Neural crest cell (in vitro differentiated cells): ENCODE results near the gene GLRX. TPM values are rescaled to one million over a fixed set of nuclear protein-coding genes. Genes with fewer than 3 reads are reported as not detected.
"Not testable (repeated sequence)": the region's sequence is repeated elsewhere in the genome, so short reads cannot be mapped to it uniquely, and the experiment has no call there.

Experiments
- DNase-seq: peaks from one replicate; pipeline ENCODE4 v3.0.0; 2021; ENCODE audit warnings: low read depth, mixed read lengths, low spot score
- H3K27ac Mint-ChIP-seq: one replicate; pipeline ENCODE4 v1.8.0; 2021; ENCODE audit warnings: mild to moderate bottlenecking, mixed read lengths; ENCODE audit not compliant: unreplicated experiment
- H3K27me3 Mint-ChIP-seq: 2 replicates; pipeline ENCODE4 v1.8.0; 2021; ENCODE audit warnings: low read depth, mild to moderate bottlenecking, mixed read lengths
- H3K36me3 Mint-ChIP-seq: 2 replicates; pipeline ENCODE4 v1.8.0; 2021; ENCODE audit warnings: low read depth, mild to moderate bottlenecking, mixed read lengths
- H3K4me1 Mint-ChIP-seq: 2 replicates; pipeline ENCODE4 v1.8.0; 2021; ENCODE audit warnings: mixed read lengths
- H3K4me3 Mint-ChIP-seq: one replicate; pipeline ENCODE4 v1.8.0; 2021; ENCODE audit warnings: mild to moderate bottlenecking, mixed read lengths
- H3K9me3 Mint-ChIP-seq: 2 replicates; pipeline ENCODE4 v1.8.0; 2021; ENCODE audit warnings: mixed read lengths
- long read RNA-seq: library from polyadenylated mRNA; unstranded; transcript quantifications from one replicate; pipeline ENCODE4 v2.0.0, GENCODE V29; 2020
- total RNA-seq: library from RNA; stranded (reverse); gene quantifications from 2 replicates; pipeline ENCODE4 v1.2.1, GENCODE V29; 2021
- TF ChIP-seq, protein P1 (sequence below): fragments of 200-600 bp; sonication (generic); conservative IDR thresholded peaks from 2 replicates; pipeline ENCODE4 v1.5.0; 2021; ENCODE audit warnings: antibody characterized with exemption, mild to moderate bottlenecking

The GLRX gene, protein sequence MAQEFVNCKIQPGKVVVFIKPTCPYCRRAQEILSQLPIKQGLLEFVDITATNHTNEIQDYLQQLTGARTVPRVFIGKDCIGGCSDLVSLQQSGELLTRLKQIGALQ
- total RNA-seq: 10.3 and 10.4 TPM in 2 replicates
- long read RNA-seq, transcript GLRX-201 (3 exons, 1,211 nt): major isoform, 7 of 9 reads
- long read RNA-seq, partial matches to known transcripts: 0 of 9 reads
- long read RNA-seq, other reads (novel, unspliced or antisense): 2 of 9 reads

DNA sequence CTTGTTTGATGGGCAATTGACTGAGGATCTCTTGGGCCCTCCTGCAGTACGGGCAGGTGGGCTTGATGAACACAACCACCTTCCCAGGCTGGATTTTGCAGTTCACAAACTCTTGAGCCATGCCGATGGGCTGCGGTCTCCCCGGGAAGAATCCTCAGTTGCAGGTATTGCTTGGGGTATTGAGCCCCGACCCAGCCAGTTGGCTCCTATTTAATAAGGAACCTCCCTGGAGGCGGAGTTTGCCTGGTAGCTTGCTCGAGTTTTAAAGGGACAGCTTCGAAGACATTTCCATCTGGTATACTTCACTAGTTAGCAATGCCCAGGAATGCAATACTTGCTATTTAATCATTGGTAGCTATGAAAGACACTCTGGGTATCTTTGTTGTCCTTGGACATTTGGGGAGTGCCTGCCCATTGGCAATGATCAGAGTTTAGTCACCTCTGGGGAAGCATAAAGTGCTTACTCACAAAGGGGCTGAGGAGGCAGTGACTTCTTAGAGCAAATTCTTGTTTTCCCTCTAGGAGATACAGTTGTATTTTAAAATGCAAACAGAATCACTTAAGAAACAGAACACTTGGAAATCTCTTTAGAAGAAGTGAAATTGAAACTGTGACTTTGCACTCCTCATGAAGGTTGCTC is at the start of gene GLRX:
GLRX (minus strand) TSS at position 185 of the 640 bp plus-strand sequence; CDS start at position 121, 64 bp downstream.
- DNase-seq: peak; percentile 38
- Mint-ChIP-seq H3K27ac (peak within 1 kb of the TSS; percentile 44), H3K4me1 (peaks cover 40% of the 10 kb centered on the region), H3K36me3 (no peaks in the 10 kb centered on the region), H3K27me3 (no peaks in the 10 kb centered on the region), H3K4me3 (peak within 1 kb of the TSS; percentile 95), H3K9me3 (no peaks in the 10 kb centered on the region)
- TF ChIP-seq, protein P1, sequence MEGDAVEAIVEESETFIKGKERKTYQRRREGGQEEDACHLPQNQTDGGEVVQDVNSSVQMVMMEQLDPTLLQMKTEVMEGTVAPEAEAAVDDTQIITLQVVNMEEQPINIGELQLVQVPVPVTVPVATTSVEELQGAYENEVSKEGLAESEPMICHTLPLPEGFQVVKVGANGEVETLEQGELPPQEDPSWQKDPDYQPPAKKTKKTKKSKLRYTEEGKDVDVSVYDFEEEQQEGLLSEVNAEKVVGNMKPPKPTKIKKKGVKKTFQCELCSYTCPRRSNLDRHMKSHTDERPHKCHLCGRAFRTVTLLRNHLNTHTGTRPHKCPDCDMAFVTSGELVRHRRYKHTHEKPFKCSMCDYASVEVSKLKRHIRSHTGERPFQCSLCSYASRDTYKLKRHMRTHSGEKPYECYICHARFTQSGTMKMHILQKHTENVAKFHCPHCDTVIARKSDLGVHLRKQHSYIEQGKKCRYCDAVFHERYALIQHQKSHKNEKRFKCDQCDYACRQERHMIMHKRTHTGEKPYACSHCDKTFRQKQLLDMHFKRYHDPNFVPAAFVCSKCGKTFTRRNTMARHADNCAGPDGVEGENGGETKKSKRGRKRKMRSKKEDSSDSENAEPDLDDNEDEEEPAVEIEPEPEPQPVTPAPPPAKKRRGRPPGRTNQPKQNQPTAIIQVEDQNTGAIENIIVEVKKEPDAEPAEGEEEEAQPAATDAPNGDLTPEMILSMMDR: no peak

DNA sequence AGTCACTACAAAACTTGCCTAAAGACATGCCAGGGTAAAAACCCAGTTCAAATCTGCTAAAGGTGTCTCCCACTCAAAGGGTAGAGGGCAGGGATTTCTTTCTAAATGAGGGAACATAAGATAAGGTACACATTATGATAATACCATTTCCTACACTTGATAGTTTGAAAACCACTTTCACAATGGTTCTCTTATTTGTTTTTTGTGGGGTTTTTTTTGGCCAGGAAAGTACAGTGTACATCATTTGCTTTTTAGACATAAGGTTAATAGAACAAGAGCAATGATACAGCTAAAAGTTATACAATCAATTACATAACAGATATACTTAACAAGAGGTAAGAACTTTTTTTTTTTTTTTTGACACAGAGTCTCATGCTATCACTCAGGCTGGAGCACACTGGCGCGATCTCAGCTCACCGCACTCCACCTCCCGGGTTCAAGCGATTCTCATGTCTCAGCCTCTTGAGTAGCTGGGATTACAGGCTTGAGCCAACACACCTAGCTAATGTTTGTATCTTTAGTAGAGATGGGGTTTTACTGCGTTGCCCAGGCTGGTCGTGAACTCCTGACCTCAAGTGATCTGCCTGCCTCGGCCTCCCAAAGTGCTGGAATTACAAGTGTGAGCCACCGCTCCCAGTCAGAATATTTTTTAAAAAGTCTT is 48.8 kb upstream of the GLRX start:
- H3K4me3 Mint-ChIP-seq: no peak overlapping the region
- H3K9me3 Mint-ChIP-seq: peaks cover 2% of the 10 kb centered on the region
- H3K4me1 Mint-ChIP-seq: peaks cover 6% of the 10 kb centered on the region
- H3K27ac Mint-ChIP-seq: no peak overlapping the region
- no peaks in the 10 kb centered on the region for H3K36me3 Mint-ChIP-seq
- TF ChIP-seq, protein P1: no peak
- no peak for DNase-seq
- H3K27me3 Mint-ChIP-seq: no peaks in the 10 kb centered on the region

DNA sequence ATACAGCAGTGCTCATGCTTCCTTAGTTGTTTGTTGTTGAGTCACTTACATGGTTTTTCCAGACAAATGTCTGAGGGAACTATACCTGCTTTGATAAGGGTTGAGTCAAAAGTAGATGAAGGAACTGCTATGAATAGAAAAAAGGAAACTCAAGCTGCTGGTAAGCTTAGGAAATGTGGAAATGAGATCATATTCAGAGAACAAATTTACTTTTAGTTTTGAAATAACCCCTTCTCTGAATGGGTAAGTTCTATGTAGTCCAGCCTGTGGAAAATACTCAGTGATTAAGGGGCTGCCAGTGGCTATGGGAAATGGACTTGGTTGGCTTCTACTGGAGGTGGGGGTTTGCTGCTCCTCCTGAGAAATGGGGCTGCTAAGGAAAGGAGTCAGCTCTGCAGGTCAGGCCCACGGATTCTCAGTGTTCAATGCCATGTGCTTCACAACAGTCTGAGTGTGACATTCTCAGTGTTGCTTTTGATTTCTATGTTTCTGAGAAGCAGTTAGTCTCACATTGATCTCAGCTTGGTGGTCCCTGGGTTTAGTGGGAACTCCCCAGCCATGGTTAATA is 47.7 kb upstream of the GLRX start:
- no peak overlapping the region for H3K4me3 Mint-ChIP-seq
- peak overlapping the region; percentile 19 for H3K27ac Mint-ChIP-seq
- no peaks in the 10 kb centered on the region for H3K36me3 Mint-ChIP-seq
- H3K9me3 Mint-ChIP-seq: peaks cover 2% of the 10 kb centered on the region
- no peaks in the 10 kb centered on the region for H3K27me3 Mint-ChIP-seq
- TF ChIP-seq, protein P1: no peak
- no peak for DNase-seq
- peaks cover 16% of the 10 kb centered on the region for H3K4me1 Mint-ChIP-seq

DNA sequence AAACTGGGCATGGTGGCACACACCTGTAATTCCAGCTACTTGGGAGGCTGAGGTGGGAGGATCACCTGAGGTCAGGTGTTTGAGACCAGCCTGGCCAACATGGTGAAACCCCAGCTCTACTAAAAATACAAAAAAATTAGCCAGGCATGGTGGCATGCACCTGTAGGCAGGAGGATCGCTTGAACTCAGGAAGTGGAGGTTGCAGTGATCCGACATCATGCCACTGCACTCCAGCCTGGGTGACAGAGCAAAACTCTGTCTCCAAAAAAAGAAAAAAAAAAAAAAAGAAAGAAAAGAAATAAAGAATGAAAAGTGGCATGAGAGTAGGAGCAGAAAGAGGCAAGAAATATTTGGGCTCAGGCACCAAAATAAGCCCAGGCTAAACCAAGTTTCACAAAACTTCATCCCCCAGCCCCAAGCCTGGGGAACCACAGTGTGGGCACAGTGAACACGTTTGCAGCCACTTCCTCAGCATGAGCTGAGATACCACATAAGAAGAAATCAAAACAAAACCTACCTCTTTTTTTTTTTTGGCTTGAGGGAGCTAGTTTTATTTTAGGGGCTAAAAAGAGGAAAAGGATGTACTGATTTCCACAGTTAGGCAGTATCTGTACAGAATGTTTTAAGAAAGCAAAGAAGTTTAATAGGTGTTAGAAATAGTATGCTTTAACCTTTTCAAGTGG is 46.8 kb upstream of the GLRX start:
- not testable (repeated sequence) for H3K9me3 Mint-ChIP-seq, H3K27ac Mint-ChIP-seq, H3K36me3 Mint-ChIP-seq, DNase-seq, H3K4me3 Mint-ChIP-seq, H3K27me3 Mint-ChIP-seq
- peaks cover 24% of the 10 kb centered on the region for H3K4me1 Mint-ChIP-seq

DNA sequence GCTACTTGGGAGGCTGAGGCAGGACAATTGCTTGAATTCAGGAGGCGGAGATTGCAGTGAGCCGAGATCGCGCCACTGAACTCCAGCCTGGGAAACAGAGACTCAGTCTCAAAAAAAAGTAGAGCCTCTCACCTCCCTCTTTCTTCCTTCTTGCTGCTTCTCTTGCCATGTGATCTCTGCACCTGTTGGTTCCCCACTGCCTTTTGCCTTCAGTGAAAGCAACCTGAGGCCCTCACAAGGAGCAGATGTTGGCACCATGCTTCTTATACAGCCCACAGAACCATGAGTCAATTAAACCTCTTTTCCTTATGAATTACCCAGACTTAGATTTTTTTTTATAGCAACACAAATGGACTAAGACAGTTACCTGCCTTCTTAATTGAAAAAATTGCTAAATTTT is 45.6 kb upstream of the GLRX start:
- Mint-ChIP-seq H3K27ac (no peak overlapping the region), H3K4me1 (peaks cover 32% of the 10 kb centered on the region), H3K36me3 (no peaks in the 10 kb centered on the region), H3K4me3 (no peak overlapping the region), H3K27me3 (no peaks in the 10 kb centered on the region), H3K9me3 (peaks cover 2% of the 10 kb centered on the region)
- DNase-seq: no peak
- TF ChIP-seq, protein P1: no peak
